Measurements from ENCODE around the gene POGZ.

POGZ gene

GRCh38 chr1:151408891-151409290, 50.4 kb downstream of the POGZ start:
- no peak overlapping the region for H2BK120ac ChIP-seq (ENCODE audit: low read depth, low read length)
- no peak overlapping the region for H2BK5ac ChIP-seq (ENCODE audit: low read depth, low read length, poor library complexity, severe bottlenecking)
- no peak for DNase-seq
- no peak overlapping the region for H3K4me2 ChIP-seq (ENCODE audit: low read length, poor library complexity, severe bottlenecking)
- no peak overlapping the region for H3K9ac ChIP-seq (ENCODE audit: low read length)
- no peak overlapping the region for H2AK5ac ChIP-seq (ENCODE audit: low read length, severe bottlenecking)
- no peak overlapping the region for H3K14ac ChIP-seq (ENCODE audit: low read length in 2 of 2)
- peaks cover 42 to 89% of the 10 kb centered on the region in 2 experiments for H3K36me3 ChIP-seq (ENCODE audit: control insufficient read depth in 1 of 2, insufficient read depth in 2 of 2, low read depth in 1 of 2, low read length in 2 of 2)
- no peak overlapping the region for H3K4me3 ChIP-seq (ENCODE audit: insufficient read depth in 1 of 2, low read depth in 1 of 2, low read length in 2 of 2)
- H3K79me1 ChIP-seq (replicated peaks; ENCODE audit: low read length, poor library complexity, severe bottlenecking): peaks cover 17% of the 10 kb centered on the region
- no peak overlapping the region for H4K8ac ChIP-seq (ENCODE audit: low read length)
- H3K23ac ChIP-seq (ENCODE audit: low read length in 2 of 2): no peak overlapping the region
- no peak overlapping the region for H2AFZ ChIP-seq (ENCODE audit: low read depth, low read length)
- no peaks in the 10 kb centered on the region for H3K9me3 ChIP-seq (ENCODE audit: control insufficient read depth, low read length)
- H3K4me1 ChIP-seq (ENCODE audit: control insufficient read depth, insufficient read depth, low read depth, low read length): no peaks in the 10 kb centered on the region
- H4K91ac ChIP-seq (ENCODE audit: low read length): no peak overlapping the region
- no peaks in the 10 kb centered on the region for H3K27me3 ChIP-seq (ENCODE audit: control insufficient read depth in 1 of 2, insufficient read depth in 1 of 2, low read length in 2 of 2)
- no peak overlapping the region for H2BK12ac ChIP-seq (ENCODE audit: low read length in 2 of 2)
- no peak overlapping the region for H2BK15ac ChIP-seq (ENCODE audit: low read depth, poor library complexity, severe bottlenecking)
- H3K4ac ChIP-seq (ENCODE audit: low read depth in 1 of 2, low read length in 2 of 2): no peak overlapping the region
- H3K18ac ChIP-seq (ENCODE audit: low read depth in 1 of 2, low read length in 2 of 2): no peak overlapping the region
- no peak overlapping the region for H3K27ac ChIP-seq (ENCODE audit: low read length, poor library complexity, severe bottlenecking)

GRCh38 chr1:151407304-151407703, 52.0 kb downstream of the POGZ start:
- Histone ChIP-seq H2AK5ac (ENCODE audit: low read length, severe bottlenecking) (no peak overlapping the region), H3K14ac (ENCODE audit: low read length in 2 of 2) (no peak overlapping the region), H2BK5ac (ENCODE audit: low read depth, low read length, poor library complexity, severe bottlenecking) (no peak overlapping the region), H3K4ac (ENCODE audit: low read depth in 1 of 2, low read length in 2 of 2) (no peak overlapping the region), H3K27ac (ENCODE audit: low read length, poor library complexity, severe bottlenecking) (no peak overlapping the region), H3K4me3 (ENCODE audit: insufficient read depth in 1 of 2, low read depth in 1 of 2, low read length in 2 of 2) (no peak overlapping the region), H2BK120ac (ENCODE audit: low read depth, low read length) (no peak overlapping the region), H2BK12ac (ENCODE audit: low read length in 2 of 2) (no peak overlapping the region), H4K8ac (ENCODE audit: low read length) (no peak overlapping the region), H3K79me1 (replicated peaks; ENCODE audit: low read length, poor library complexity, severe bottlenecking) (peaks cover 18% of the 10 kb centered on the region), H3K9me3 (ENCODE audit: control insufficient read depth, low read length) (no peaks in the 10 kb centered on the region), H3K4me1 (ENCODE audit: control insufficient read depth, insufficient read depth, low read depth, low read length) (no peaks in the 10 kb centered on the region), H3K9ac (ENCODE audit: low read length) (no peak overlapping the region), H3K4me2 (ENCODE audit: low read length, poor library complexity, severe bottlenecking) (no peak overlapping the region), H3K36me3 (ENCODE audit: control insufficient read depth in 1 of 2, insufficient read depth in 2 of 2, low read depth in 1 of 2, low read length in 2 of 2) (peaks cover 42 to 94% of the 10 kb centered on the region in 2 experiments), H2AFZ (ENCODE audit: low read depth, low read length) (no peak overlapping the region), H3K18ac (ENCODE audit: low read depth in 1 of 2, low read length in 2 of 2) (no peak overlapping the region), H3K23ac (ENCODE audit: low read length in 2 of 2) (no peak overlapping the region), H3K27me3 (ENCODE audit: control insufficient read depth in 1 of 2, insufficient read depth in 1 of 2, low read length in 2 of 2) (no peaks in the 10 kb centered on the region), H4K91ac (ENCODE audit: low read length) (no peak overlapping the region), H2BK15ac (ENCODE audit: low read depth, poor library complexity, severe bottlenecking) (no peak overlapping the region)
- DNase-seq: no peak
- whole genome bisulfite sequencing: 100% methylated on average over 3 of the region's 3 CpGs

GRCh38 chr1:151406176-151406575, 53.1 kb downstream of the POGZ start:
- no peak overlapping the region for H2BK15ac ChIP-seq (ENCODE audit: low read depth, poor library complexity, severe bottlenecking)
- H3K14ac ChIP-seq (ENCODE audit: low read length in 2 of 2): no peak overlapping the region
- no peak overlapping the region for H3K18ac ChIP-seq (ENCODE audit: low read depth in 1 of 2, low read length in 2 of 2)
- WGBS: 96% methylated on average over 3 of the region's 8 CpGs
- no peaks in the 10 kb centered on the region for H3K27me3 ChIP-seq (ENCODE audit: control insufficient read depth in 1 of 2, insufficient read depth in 1 of 2, low read length in 2 of 2)
- H4K91ac ChIP-seq (ENCODE audit: low read length): no peak overlapping the region
- H3K23ac ChIP-seq (ENCODE audit: low read length in 2 of 2): no peak overlapping the region
- H2AK5ac ChIP-seq (ENCODE audit: low read length, severe bottlenecking): no peak overlapping the region
- H3K4me3 ChIP-seq (ENCODE audit: insufficient read depth in 1 of 2, low read depth in 1 of 2, low read length in 2 of 2): no peak overlapping the region
- no peak overlapping the region for H2AFZ ChIP-seq (ENCODE audit: low read depth, low read length)
- no peak overlapping the region for H2BK12ac ChIP-seq (ENCODE audit: low read length in 2 of 2)
- peaks cover 19% of the 10 kb centered on the region for H3K79me1 ChIP-seq (replicated peaks; ENCODE audit: low read length, poor library complexity, severe bottlenecking)
- no peak overlapping the region for H3K9ac ChIP-seq (ENCODE audit: low read length)
- H3K27ac ChIP-seq (ENCODE audit: low read length, poor library complexity, severe bottlenecking): no peak overlapping the region
- no peak for DNase-seq
- H2BK120ac ChIP-seq (ENCODE audit: low read depth, low read length): no peak overlapping the region
- no peak overlapping the region for H2BK5ac ChIP-seq (ENCODE audit: low read depth, low read length, poor library complexity, severe bottlenecking)
- no peak overlapping the region for H4K8ac ChIP-seq (ENCODE audit: low read length)
- peaks cover under 1% of the 10 kb centered on the region for H3K4me1 ChIP-seq (ENCODE audit: control insufficient read depth, insufficient read depth, low read depth, low read length)
- no peak overlapping the region for H3K4me2 ChIP-seq (ENCODE audit: low read length, poor library complexity, severe bottlenecking)
- H3K9me3 ChIP-seq (ENCODE audit: control insufficient read depth, low read length): no peaks in the 10 kb centered on the region
- no peak overlapping the region for H3K4ac ChIP-seq (ENCODE audit: low read depth in 1 of 2, low read length in 2 of 2)
- peaks cover 46 to 94% of the 10 kb centered on the region in 2 experiments for H3K36me3 ChIP-seq (ENCODE audit: control insufficient read depth in 1 of 2, insufficient read depth in 2 of 2, low read depth in 1 of 2, low read length in 2 of 2)

- Histone ChIP-seq H3K4me1 (ENCODE audit: control insufficient read depth, insufficient read depth, low read depth, low read length) (peaks cover 4% of the 10 kb centered on the region), H3K27me3 (ENCODE audit: control insufficient read depth in 1 of 2, insufficient read depth in 1 of 2, low read length in 2 of 2) (no peaks in the 10 kb centered on the region), H2BK120ac (ENCODE audit: low read depth, low read length) (no peak overlapping the region), H4K91ac (ENCODE audit: low read length) (no peak overlapping the region), H3K4me2 (ENCODE audit: low read length, poor library complexity, severe bottlenecking) (no peak overlapping the region), H2BK5ac (ENCODE audit: low read depth, low read length, poor library complexity, severe bottlenecking) (no peak overlapping the region), H3K4me3 (ENCODE audit: insufficient read depth in 1 of 2, low read depth in 1 of 2, low read length in 2 of 2) (no peak overlapping the region), H3K79me1 (replicated peaks; ENCODE audit: low read length, poor library complexity, severe bottlenecking) (peaks cover 21% of the 10 kb centered on the region), H2AK5ac (ENCODE audit: low read length, severe bottlenecking) (no peak overlapping the region), H2BK12ac (ENCODE audit: low read length in 2 of 2) (no peak overlapping the region), H3K4ac (ENCODE audit: low read depth in 1 of 2, low read length in 2 of 2) (no peak overlapping the region), H3K18ac (ENCODE audit: low read depth in 1 of 2, low read length in 2 of 2) (no peak overlapping the region), H2BK15ac (ENCODE audit: low read depth, poor library complexity, severe bottlenecking) (no peak overlapping the region), H3K36me3 (ENCODE audit: control insufficient read depth in 1 of 2, insufficient read depth in 2 of 2, low read depth in 1 of 2, low read length in 2 of 2) (peaks cover 48 to 94% of the 10 kb centered on the region in 2 experiments), H2AFZ (ENCODE audit: low read depth, low read length) (no peak overlapping the region), H4K8ac (ENCODE audit: low read length) (no peak overlapping the region), H3K9me3 (ENCODE audit: control insufficient read depth, low read length) (no peaks in the 10 kb centered on the region), H3K23ac (ENCODE audit: low read length in 2 of 2) (no peak overlapping the region), H3K27ac (ENCODE audit: low read length, poor library complexity, severe bottlenecking) (no peak overlapping the region), H3K14ac (ENCODE audit: low read length in 2 of 2) (no peak overlapping the region), H3K9ac (ENCODE audit: low read length) (no peak overlapping the region)
- DNase-seq: no peak
- WGBS: 97% methylated on average over 13 of the region's 13 CpGs
These were observed 53.9 kb downstream of the POGZ start for GRCh38 chr1:151405187-151405951.
